Activated CD4-positive, alpha-beta T cell treated with anti-CD3 and anti-CD28 coated beads for 1 hour (primary cell): Measurements from ENCODE around the gene OTUD3.

Source experiments
- DNase-seq: peaks from one replicate; pipeline ENCODE4 v3.0.0-alpha.2; 2020

Gene OTUD3

GRCh38 chr1:19957779-19958178 is 75.6 kb downstream of the OTUD3 start:
- no peak for DNase-seq

GRCh38 chr1:19960591-19960990 is 78.4 kb downstream of the OTUD3 start:
- DNase-seq = no peak
